HG03097 (cell line): ENCODE results near the gene KLC4.
"Not testable (repeated sequence)": the region's sequence is repeated elsewhere in the genome, so short reads cannot be mapped to it uniquely, and the experiment has no call there.

Experiments used
- ATAC-seq: cut with Tn5 transposase; IDR thresholded peaks from one replicate; pipeline ENCODE4 v1.9.1; 2021; ENCODE audit not compliant: unreplicated experiment, low FRiP score

KLC4 gene

DNA sequence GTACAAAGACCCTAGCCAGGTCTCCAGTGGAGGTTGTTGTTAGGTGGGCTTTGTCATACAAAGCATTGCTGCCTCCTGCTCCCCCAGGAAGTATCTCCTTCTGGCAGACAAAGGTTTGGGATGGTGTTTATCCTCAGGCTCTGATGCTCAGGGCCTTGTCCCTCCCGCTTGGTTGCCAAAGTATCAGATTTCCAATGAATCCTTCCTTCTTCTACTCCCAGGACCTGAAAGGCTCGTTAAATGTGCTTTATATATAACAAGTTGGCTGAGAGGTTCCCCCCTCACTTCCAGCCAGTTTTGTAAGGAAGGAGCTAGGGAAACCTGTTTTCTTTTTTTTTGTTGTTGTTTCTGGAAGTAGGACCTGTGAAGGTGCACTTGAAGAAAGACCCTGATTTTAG lies 31.1 kb downstream of the KLC4 start:
- ATAC-seq, result no peak

DNA sequence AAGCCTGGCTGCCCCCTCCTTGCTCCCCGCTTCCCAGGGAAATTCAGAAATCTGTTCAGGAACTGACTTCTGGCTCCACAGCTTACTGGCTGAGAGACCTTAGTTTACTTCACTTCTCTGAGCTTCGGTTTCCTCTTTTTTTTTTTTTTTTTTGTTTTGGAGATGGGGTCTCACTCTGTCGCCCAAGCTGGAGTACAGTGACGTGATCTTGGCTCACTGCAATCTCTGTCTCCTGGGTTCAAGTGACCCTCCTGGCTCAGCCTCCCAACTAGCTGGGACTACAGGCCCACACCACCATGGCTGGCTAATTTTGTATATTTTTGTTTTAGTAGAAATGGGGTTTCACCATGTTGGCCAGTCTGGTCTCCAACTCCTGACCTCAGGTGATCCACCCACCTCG lies 31.6 kb downstream of the KLC4 start:
- ATAC-seq, result no peak

DNA sequence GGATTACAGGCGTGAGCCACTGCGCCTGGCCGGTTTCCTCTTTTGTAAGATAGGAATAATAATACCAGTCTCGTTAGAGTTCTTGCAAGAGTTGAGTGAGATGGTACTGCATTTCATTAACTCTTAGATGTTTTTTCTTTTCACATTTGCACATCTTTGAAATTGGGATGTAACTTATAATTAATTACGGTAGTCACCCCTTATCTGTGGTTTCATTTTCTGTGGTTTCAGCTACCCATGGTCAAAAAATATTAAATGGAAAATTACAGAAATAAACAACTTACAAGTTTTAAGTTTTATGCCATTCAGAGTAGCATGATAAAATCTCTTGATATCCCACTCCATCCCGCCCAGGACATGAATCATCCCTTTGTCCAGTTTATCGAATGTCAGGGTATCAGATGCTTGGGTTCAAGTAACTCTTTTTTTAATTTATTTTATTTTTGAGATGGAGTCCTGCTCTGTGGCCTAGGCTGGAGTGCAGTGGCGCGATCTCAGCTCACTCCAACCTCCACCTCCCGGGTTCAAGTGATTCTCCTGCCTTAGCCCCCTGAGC lies 32.1 kb downstream of the KLC4 start:
- ATAC-seq, result no peak

DNA sequence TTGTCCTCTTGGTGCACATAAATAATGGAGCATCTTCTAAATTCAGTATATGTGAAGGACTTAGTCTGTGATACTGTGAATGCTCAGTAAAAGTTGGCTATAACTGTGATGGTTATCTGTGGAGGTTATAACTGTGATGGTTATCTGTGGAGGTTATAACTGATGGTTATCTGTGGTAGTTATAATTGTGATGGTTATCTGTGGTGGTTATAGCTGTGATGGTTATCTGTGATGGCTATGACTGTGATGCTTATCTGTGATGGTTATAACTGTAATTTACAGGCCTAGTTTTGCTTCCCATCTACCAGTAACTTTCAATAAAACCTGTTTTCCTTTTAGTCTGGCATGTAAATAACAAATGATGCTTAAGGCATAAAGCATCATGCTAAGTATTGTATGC lies 33.2 kb downstream of the KLC4 start:
- no peak for ATAC-seq

DNA sequence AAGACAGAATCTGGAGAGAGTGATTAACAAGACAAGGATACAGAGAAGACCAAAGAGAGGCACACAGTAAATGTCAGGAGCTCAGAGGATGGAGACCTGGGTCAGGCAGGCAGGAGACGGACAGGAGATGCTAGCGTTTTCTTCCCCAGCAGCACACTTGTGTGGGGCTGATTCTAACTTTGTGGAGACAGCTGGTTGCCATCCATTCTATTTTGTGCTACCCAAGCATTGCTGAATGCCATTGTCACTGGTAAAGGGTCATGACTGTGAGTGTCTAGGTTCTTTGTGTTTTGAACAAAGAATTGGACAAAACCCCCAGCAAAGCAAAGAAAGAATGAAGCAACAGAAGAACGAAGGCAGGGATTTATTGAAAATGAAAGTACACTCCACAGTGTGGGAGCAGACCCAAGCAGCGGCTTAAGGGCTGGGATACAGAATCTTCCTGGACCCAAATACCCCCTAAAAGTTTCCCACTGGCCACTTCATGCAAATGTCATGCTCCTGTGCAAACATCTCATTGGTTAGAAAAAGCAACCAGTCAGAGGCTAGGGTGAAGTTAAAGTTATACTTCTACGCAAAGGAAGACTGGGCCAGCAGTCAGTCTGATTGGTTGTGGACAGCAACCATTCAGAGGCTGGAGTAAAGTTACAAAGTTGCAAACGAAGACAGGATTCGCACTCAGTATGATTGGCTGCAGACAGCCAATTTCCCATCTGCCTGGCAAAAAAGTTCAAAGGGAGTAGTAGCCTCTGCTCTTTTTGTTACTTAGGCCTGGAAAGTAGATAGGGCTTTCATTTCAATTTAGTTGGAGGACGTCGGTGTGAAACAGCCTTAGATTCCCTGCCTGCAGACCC lies 34.2 kb downstream of the KLC4 start:
- no peak for ATAC-seq

DNA sequence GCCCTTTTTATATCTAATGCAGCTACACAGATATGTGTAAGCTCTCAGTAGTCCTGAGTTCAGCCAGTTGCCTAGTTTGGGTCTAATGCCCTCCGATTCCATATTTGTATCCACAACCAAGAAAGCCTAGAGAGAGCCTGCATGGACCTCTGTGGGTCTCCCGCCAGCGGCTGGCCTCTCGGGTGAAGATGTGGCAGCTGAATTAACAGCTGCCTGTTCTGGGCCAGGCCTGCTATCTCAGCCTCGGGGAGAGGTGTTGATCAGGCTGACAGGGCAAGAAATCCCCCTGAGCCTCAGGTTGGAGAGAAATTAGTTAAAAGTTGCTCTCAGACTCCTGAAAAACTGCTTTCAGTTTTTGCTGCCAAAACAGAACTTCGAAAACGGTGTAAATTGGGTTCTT lies 36.5 kb downstream of the KLC4 start:
- ATAC-seq, result no peak

DNA sequence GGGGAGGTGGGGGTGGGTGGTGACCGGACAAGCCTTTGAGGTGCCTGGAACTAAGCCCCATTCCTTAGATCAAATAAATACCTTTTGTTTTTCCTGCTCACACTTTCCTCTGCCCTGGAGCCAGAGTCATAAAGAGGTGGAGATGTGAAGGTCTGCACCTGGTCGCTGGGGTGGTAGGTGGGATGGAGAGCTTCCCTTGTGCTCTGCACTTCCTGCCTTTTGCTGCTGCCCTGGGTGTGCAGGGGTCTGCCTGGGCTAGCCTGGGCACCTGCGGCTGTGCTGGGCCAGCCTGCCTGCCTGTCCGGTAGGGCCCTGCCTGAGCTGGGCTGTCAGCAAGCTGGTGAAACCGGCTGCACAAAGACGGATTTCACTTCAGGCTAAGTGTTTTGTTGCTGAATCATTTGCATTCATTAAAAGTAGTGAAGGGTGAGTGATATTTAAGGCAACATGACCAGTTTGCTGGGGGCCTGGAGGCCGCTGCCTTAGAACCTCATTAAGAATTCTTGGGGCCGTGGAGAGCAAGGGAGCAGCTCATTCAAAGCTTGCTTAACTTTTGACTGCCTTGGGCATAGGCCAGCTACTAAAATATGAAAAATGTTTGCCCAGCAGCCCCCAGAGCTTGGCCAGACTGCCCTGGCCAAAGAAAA lies 37.1 kb downstream of the KLC4 start:
- no peak for ATAC-seq

DNA sequence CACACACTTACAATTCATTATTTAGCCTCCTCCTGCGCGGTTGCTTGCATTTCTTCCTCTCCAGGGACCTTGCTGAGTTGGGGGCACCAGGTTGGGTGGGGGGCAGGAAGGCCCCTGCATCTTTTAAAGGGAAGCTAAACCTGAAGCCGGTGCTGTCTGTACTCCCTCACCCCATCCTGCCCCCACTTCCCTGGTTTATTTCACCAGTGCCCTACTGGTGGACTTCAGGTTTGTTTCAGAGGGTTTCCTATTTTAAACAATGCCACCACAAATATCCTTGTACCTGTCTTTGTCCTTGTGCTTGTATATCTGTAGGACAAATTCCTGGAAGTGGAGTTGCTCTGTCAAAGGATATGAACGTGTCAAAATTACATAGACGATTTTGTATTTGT lies 37.7 kb downstream of the KLC4 start:
- ATAC-seq, result no peak

DNA sequence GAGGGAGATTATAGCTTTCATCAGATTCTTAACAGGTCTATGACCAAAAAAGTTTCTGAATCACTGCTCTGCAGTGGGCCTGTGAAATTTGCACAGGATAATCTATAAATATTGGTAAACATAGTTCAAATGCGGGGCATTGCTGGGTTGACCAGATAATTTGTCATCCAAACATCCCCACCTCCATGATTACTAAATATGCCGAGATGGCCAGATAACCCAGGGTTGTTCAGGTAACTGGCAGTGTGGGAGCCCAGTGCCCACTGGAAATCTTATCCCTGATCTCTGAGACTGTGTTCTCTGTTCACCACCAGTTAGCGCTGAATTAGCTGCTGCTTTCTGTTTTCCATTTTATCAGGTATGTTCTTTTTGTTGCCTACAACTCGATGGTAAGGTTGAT lies 38.1 kb downstream of the KLC4 start:
- ATAC-seq, result no peak

DNA sequence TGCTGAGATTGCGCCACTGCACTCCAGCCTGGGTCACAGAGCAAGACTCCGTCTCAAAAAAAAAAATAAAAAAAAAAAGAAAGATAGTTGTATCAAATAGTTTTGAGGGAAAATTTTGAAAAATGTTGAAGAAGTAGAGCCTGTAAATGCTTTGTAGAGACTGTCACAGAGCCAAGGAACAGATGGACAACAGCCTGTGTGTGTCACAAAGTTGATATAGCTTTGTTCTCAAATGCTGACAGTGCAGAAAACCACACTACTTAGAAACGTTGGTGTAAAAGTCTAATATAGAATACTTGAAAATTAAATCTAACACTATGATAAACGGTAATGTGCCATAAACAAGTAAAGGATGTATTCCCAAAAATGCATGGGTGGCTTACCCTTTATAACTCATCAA lies 42.1 kb downstream of the KLC4 start:
- ATAC-seq, result no peak

DNA sequence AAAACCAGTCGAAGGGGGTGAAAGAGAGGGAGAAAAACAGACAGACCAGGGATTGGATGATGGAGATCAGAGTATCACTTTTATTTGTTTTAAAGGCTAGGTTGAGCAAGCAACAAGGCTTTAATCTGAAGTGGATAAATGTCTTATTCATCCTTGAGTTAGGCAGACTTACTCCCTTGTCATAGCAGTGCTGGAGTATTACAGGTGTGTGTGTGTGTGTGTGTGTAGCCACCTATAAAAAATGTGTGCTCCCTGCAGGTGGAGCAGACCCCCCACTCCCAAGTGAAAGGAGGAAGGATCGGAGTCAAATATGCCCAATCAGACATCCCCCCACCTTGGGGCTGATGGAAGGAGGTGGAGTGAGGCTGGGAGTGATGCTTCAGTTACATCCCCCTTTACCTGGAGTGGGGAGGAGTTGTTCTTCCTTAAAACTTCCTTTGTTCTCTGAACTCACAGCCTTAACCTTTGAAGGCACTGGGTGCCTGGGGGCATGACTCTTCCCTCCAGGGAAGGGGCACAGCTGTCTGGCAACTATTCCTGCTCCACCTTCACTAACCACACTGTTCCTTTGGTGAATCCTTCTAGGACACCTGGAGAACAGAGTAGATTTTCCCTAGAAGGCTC lies 43.9 kb downstream of the KLC4 start:
- no peak for ATAC-seq

DNA sequence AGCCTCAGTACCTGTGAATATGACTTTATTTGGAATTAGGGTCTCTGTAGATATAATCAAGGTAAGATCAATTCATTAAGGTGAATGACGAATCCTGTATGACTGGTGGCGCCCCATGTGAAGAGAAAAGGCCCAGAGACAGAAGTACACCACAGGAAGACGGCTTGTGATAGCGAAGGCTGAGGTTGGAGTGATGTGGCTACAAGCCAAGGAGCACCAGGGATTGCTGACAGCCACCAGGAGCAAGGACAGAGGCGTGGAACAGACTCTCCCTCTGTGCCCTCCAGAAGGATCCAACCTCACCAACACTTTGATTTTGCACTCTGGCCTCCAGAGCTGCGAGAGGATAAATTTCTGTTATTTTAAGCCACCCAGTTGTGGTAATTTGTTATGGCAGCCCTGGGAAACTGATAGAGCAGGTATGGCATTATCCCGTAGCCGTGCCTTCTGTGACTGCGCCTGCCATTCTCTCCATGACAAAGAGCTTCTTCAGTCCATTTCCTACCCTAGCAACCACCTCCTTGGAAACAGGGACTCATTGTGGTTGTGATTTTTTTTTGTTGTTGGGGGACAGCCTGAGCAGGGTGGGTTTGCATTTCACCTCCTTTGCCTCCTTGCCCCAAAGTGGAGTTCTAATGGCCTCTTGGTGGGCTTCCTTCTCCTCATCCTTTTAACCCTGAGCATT lies 46.2 kb downstream of the KLC4 start:
- no peak for ATAC-seq

DNA sequence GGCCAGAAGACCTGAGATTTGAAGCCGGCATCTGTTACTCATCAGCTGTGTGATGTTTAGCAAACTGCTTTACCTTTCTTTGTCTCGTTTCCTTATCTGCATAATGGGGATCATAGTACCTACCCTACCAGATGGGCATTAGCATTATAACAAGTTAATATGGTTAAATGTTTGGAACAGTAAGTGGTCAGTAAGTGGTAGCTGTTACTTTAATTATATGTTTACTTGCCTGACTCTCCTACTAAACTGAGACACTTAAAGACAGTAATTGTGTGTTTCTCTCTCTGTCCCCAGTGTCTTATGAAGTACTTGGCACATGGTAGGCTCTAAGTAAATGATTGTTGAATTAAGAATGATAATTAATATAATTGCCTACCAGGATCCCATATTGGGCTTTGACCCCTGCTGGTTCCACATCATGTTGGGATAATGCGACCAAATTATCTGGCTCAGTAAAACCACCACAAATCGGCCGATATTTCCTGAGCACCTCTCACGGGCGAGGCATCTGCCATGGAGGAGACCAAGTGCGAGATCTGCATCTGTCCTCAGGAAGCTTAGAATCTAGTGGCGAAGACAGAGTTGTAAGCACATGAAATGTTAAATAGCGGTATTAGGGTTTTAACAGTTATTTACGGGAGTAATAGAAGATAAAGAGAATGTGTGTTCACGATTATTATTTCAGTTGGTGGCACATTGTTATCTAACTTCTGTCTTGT lies 48.1 kb downstream of the KLC4 start:
- ATAC-seq, result no peak

DNA sequence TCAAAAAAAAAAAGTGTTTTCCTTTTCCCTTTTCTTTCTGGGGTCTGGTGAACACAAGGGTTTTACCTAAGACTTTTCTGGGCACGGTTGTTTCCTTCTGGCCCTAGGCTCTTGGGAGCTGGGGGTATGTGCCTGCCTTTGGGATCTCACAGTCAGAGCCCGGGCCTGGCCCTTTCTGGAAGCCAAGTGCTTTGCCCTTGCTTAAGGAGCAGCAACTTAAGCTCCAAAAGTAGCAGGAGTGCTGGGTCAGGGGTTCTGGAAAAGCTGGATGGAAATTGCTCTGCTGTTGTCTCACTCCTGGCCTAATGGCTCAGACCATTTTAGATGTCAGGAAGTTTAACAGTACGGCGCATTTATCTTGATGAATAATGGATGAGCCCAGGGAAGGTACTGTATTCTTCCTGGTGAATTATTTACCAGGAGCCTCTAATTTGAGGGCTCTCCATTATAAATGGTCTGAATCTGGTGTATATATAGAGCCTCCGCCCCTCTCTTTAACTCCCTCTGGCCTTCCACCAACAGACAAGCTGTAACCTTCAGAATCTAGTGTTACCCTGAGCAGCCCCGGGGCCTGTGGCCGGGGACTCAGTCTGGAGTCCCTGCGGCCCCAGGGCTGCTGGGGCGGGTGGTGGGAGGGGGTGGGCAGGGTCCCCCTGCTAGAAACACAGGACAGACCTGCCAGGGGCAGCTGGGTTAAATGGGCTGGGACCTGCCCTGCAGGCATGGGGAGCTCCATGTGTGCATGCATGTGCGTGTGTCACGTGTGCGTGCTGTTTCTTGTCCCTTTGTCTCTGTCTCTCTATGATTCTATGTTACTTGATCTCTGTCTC lies 54.2 kb downstream of the KLC4 start:
- no peak for ATAC-seq

DNA sequence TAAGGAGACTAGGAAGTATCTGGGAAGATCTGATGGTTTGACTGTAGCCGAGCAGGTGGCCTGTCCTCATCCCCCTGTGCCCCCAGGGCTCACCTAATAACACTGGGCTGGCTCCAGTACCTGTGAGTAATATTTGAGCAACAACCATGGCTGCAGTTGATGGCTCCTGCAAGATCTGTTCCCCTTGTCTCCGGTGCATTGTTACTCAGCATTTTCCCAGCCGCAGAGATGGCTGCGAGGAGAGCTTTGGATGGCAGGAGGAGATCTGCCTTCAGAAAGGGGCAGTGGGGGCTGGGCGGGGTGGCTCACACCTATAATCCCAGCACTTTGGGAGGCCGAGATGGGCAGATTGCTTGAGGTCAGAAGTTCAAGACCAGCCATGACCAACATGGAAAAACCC lies 55.9 kb downstream of the KLC4 start:
- ATAC-seq, result no peak

DNA sequence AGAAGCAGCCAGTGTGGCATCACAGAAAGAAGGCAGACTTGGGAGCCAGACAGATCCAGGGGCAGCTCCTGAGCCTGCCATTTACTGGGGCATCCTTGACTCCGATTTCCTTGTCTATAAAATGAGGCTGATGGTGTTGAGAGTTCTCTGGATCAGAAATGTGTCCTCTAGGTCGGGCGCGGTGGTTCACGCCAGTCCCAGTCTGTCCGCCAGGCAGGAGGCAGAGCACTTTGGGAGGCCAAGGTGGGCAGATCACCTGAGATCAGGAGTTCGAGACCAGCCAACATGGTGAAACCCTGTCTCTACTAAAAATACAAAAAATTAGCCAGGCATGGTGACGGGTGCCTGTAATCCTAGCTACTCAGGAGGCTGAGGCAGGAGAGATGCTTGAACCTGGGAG lies 58.0 kb downstream of the KLC4 start:
- not testable (repeated sequence) for ATAC-seq

DNA sequence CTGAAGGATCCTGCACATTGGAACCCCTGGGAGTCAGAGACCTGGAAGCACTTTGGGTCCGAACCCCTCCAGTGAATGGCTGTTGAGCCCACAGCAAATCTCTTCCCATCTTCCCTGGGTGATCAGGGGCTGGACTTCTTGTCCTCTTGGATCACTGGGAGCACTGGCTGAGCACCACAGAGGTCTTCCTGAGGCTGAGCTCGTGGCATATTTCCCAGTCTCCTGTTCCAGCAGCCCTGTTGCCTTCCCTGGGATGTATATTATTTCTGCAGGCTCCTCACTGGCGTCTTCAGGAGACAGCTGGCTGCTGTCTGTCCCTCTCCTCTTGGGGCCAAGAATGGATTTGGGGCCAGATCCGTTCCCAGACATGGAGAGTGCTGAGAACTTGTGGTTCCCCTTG lies 60.1 kb downstream of the KLC4 start:
- no peak for ATAC-seq

DNA sequence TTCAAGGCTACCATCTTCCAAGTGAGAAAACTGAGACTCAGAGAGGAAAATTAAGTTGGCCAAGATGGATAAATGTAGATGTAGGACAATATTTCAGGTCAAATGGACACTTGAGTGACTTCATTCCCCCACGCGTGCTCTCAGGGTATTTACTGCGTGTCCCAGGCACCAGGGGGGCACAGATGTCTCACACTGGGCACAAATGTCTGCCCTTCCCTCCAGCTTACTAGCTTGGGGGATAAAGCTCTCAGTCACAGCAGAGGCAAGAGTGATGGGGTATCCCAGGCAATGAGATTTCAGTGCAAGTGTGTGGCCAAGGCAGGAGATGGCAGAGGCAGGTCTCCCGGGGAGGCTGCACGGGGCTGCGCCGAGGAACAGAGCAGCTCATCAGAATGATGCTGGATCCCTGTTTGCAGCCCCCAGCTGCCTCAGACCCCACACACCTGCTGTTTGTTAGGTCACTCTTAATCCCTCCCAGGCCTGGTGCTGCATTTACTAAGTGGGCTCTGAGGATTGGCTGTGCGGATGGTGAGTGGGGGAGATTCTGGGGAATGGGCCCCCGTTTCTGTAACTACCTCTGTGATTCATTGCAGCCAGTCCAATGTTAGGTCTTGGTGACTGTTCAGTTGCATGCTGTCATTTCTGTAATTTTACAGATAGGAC lies 60.8 kb downstream of the KLC4 start:
- ATAC-seq, result no peak
